Astrocyte (in vitro differentiated cells and primary cell): ENCODE measurements around the gene RELN.

Experiments
- CTCF ChIP-seq: IDR thresholded peaks from 2 replicates; pipeline ENCODE4 v1.5.1; 2011; ENCODE audit warnings: low read depth, mild to moderate bottlenecking, inconsistent platforms, low read length, moderate library complexity; ENCODE audit not compliant: insufficient read depth
- EZH2 ChIP-seq: IDR thresholded peaks from 2 replicates; pipeline ENCODE4 v1.6.1; 2012; ENCODE audit warnings: mild to moderate bottlenecking, low read length, inconsistent platforms; ENCODE audit not compliant: insufficient read depth

GRCh38 chr7:103626776-103627175 is 362.7 kb downstream of the RELN start:
- TF ChIP-seq CTCF (no peak), EZH2 (no peak)
